MV-4-11 (cell line): ENCODE measurements around the gene BET1L.
"Not testable (repeated sequence)": the region's sequence is repeated elsewhere in the genome, so short reads cannot be mapped to it uniquely, and the experiment has no call there.

Source experiments
- DNase-seq: peaks from one replicate; lab custom pipeline; 2025; lab: John Stamatoyannopoulos, UW

Gene BET1L, protein sequence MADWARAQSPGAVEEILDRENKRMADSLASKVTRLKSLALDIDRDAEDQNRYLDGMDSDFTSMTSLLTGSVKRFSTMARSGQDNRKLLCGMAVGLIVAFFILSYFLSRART

DNA sequence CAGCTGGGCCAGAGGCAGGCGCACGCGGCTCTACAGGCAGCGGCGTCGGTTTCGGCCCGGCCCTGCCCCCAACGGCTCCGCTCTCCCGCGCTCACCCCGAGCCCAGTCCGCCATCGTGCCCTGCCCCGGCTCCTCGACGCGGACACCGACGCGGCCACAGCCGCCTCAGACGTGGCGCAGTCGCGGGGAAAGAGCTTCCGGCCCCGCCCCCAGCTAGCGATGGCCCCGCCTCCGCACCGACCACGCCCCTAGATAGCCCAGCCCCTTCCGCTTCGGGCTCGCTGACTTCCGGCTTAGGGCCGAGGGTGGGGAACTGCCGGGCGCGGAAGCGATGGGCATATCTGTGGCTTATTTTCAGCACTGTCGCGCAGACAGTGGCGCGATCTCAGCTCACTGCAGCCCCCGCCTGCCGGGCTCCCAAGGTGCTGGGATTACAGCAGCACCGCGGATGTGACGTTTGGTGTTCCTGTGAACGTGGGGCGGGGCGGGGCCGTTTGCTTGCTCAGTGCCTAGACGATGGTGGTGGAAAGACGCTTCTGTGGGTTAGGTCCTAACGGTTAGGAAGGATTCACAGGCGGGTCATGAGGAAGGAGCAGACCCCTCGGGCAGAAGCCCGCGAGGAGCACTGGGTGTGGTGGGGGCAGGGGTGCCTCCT lies at the start of gene BET1L, which contains the start of gene RIC8A:
Gene BET1L (minus strand): TSS at position 192 of the 655 bp plus-strand sequence. CDS start 78 bp downstream, at position 114.
Gene RIC8A (plus strand): TSS at position 501 of the 655 bp plus-strand sequence. CDS start 1,147 bp downstream, outside the sequence.
- peak; percentile 99 for DNase-seq

GRCh38 chr11:255816-256215 lies 48.6 kb upstream of the BET1L start:
- DNase-seq = no peak

DNA sequence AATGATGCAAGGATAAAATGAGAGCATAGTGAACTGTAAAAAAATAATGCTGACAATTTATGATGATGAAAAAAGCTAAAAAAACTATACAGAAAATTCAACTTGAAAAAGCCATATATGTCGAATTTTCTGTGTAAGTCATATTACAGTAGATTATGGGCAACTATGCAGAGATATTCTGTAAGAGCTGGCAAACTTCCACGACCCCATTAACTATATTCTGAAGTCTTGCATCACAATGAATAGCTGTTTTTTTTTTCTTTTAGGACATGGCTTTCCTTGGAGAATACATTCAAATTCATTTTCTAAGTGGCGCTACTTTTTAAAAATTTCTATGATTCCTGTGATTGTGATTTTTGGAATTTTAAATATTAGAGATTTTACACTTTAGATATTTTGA lies 48.0 kb upstream of the BET1L start:
- no peak for DNase-seq

- DNase-seq = no peak
These were observed 46.7 kb upstream of the BET1L start for GRCh38 chr11:253886-254270.

- no peak for DNase-seq
These were observed 46.1 kb upstream of the BET1L start for GRCh38 chr11:253160-253885.

- DNase-seq = no peak
These were observed 45.5 kb upstream of the BET1L start for GRCh38 chr11:252666-253065.

DNA sequence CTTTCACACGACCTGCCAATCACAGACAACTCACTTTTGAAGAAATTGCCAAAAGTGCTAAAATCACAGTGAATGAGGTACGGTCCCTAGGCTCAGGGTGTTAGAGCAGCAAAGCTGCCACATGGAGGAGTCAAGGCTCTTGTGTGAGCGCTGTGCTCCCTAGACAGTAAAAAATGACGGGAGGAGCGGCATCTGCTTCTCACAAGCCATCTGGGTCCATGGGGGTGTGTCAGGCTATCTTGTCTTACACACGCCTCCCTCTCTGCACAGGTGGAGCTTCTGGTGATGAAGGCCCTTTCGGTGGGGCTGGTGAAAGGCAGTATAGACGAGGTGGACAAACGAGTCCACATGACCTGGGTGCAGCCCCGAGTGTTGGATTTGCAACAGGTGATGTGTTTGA lies 44.4 kb upstream of the BET1L start:
- DNase-seq = no peak

- DNase-seq = peak; percentile 42
These were observed 43.6 kb upstream of the BET1L start for GRCh38 chr11:250740-251299.

GRCh38 chr11:250274-250673 lies 43.1 kb upstream of the BET1L start:
- DNase-seq = no peak

- DNase-seq = no peak
These were observed 41.9 kb upstream of the BET1L start for GRCh38 chr11:249062-249461.

DNA sequence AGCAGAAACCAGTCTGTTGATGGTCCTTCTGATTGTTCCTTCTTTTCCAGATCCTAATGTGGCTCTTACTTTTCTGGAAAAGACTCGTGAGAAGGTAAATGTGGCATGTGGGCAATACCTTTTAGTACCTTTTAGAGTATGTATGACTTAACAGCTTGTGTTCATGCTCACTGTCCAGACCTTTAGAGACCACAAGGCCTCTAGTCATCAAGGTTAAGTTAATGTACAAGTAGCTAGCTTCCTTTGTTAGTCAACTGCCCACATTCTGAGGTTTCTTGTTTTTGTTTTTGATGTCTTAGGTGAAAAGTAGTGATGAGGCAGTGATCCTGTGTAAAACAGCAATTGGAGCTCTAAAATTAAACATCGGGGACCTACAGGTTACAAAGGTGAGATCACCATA lies 37.2 kb upstream of the BET1L start:
- no peak for DNase-seq

DNA sequence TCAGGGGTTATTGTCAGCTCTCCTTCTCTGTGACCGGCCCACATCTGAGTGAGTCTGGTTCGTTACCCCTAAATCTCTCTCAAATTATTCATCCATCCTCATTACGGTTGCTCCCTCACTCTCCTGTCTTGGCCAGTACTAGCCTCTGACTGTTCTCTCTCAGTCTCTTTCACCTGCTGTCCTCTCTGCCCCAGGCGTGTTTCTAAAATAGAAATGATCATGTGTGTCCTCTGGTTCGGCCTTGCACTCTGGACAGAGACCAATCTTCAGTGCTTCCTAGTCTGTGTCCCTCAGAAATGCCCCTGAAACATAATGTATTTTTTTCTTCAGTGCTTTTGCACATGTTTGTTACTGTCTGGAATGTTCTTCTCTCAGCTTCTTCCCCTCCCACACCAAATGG lies 34.4 kb upstream of the BET1L start:
- no peak for DNase-seq

DNA sequence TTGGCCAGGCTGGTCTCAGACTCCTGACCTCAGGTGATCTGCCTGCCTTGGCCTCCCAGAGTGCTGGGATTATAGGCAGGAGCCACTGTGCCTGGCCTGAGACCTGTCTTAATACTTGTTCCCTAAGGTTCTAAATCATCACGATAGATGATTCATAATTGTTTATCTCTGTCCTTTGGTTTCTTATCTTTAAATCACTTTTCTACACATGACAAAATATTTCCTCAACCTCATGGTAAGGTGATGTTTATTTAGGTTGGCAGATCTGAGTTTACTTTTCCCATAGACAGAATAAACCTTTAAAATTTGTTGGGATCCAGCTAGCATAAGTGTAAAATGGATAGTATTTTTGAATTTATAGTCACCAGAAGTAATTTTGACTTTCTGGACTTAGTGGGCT lies 33.1 kb upstream of the BET1L start:
- no peak for DNase-seq

DNA sequence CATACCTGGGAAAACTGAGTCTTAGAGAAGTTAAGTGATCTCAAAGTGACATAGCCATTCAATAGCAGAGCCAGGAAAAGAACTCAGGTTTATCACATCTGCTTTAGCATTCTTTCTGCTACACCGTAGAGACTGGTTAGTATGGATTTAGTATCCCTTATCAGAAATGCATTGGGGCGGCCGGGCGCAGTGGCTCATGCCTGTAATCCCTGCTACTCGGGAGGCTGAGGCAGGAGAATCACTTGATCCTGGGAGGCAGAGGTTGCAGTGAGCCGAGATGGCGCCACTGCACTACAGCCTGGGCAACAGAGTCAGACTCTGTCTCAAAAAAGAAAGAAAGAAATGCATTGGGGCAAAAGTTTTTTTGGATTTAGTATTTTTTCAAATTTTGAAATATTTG lies 31.1 kb upstream of the BET1L start:
- DNase-seq = not testable (repeated sequence)

DNA sequence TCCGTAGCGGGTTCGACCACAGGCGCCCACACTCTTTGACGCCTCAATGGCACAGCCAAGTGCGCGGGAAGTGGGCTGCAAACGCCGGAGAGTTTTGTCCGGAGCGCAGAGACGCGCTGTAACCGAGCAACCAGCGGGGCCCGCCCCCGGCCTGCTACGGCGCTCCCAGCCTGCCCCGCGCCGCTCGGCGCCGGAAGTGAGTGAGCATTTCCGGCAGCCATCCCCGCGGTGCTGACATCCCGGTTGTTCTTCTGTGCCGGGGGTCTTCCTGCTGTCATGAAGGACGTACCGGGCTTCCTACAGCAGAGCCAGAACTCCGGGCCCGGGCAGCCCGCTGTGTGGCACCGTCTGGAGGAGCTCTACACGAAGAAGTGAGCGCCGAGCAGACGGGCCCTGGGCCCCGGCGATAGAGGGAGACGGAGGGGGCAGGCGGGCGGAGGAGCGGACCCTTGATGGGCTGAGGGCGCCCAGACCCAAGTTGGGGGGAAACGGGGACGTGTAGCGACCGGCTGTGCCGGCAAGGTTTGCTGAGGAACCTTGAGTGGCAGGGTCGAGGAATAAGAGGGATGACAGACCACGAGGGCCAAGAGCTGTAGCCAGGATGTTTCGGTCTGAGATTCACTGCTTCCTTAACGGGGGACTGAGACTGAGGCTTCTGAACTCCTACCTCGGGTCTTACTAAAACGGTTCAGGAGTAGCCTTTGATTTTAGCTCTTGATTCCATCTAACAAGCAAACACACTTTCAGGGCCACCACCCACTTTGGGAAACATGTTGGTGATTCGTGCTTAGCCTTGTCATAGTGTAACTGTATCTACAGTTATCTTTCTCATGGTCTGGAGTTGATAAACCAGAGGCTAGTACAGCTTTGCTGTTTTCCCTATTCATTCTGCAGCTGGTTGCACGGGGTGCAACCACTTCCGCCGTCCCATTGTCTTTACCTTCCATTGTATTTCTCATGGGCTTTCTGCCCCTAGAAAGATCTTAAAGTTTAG lies 29.9 kb upstream of the BET1L start, which contains the start of gene PSMD13:
Gene PSMD13 (plus strand): TSS at position 203 of the 994 bp plus-strand sequence. CDS start 74 bp downstream, at position 277.
- peak; percentile 78 for DNase-seq

GRCh38 chr11:235997-236773 lies 29.0 kb upstream of the BET1L start, which contains the start of gene SIRT3:
SIRT3 (minus strand) TSS chr11:236342; CDS start chr11:236328, 14 bp downstream.
- DNase-seq = peak; percentile 75

- DNase-seq = no peak
These were observed 28.4 kb upstream of the BET1L start for GRCh38 chr11:235609-235996.

DNA sequence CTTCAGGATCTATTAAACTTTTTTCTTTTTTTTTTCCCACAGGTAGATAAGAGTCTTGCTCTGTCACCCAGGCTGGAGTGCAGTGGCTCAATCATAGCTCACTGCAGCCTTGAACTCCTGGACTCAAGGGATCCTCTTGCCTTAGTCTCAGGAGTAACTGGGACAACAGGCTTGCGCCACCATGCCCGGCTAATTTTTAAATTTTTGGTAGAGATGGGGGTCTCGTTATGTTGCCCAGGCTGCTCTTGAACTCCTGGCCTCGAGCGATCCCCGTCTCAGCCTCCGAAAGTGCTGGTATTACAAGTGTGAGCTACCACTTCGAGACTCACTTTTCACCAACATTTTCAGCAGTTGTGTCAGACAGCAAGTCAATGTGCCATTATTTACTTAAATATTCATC lies 28.0 kb upstream of the BET1L start:
- DNase-seq = no peak

GRCh38 chr11:232783-233565 lies 25.8 kb upstream of the BET1L start:
- no peak for DNase-seq

GRCh38 chr11:230431-230830 lies 23.2 kb upstream of the BET1L start:
- DNase-seq = no peak
